GM12878 (cell line): Measurements from ENCODE around the gene TTC19. TPM values are rescaled to one million over a fixed set of nuclear protein-coding genes. Genes with fewer than 3 reads are reported as not detected.

Experiments used
- ASH2L ChIP-seq: fragments of 300-600, 200-600 bp; sonication (generic); IDR thresholded peaks from 2 replicates; pipeline ENCODE4 v1.6.1; 2017; ENCODE audit warnings: low read depth, mild to moderate bottlenecking, borderline replicate concordance
- CEBPB ChIP-seq, 2 experiments: fragments of 150-350 bp in 1 of 2; IDR thresholded peaks; 2 replicates each; pipeline ENCODE4 v1.6.1; 2012 to 2014; ENCODE audit warnings: low read depth in 2 of 2, low read length in 2 of 2, borderline replicate concordance in 1 of 2, inconsistent platforms in 1 of 2
- CREB1 ChIP-seq: IDR thresholded peaks from 2 replicates; pipeline ENCODE4 v1.6.1; 2012; ENCODE audit warnings: low read depth, mild to moderate bottlenecking, inconsistent platforms
- EGR1 ChIP-seq, 2 experiments: IDR thresholded peaks; 1 replicate in 1 of 2; 2 replicates in 1 of 2; pipeline ENCODE4 v1.6.1; 2011 to 2012; ENCODE audit warnings: low read depth in 2 of 2, low read length in 2 of 2, borderline replicate concordance in 1 of 2, mild to moderate bottlenecking in 1 of 2, moderate library complexity in 1 of 2
- GATAD2B ChIP-seq: fragments of 450-650 bp; conservative IDR thresholded peaks from 2 replicates; pipeline ENCODE4 v1.6.1; 2017; ENCODE audit warnings: low read depth, mild to moderate bottlenecking, moderate library complexity
- POU2F2 ChIP-seq: IDR thresholded peaks from 3 replicates; pipeline ENCODE4 v1.6.1; 2011; ENCODE audit warnings: low read depth, mild to moderate bottlenecking, low read length, borderline replicate concordance
- RB1 ChIP-seq: fragments of 450-650 bp; formaldehyde crosslinking; IDR thresholded peaks from 2 replicates; pipeline ENCODE4 v1.6.1; 2017; ENCODE audit warnings: mild to moderate bottlenecking, borderline replicate concordance
- SMAD5 ChIP-seq: IDR thresholded peaks from 2 replicates; pipeline ENCODE4 v1.6.1; 2016; ENCODE audit warnings: antibody characterized with exemption, low read depth
- SP1 ChIP-seq: IDR thresholded peaks from one replicate; pipeline ENCODE4 v1.6.1; 2011; ENCODE audit warnings: low read depth, low read length
- SPI1 ChIP-seq: IDR thresholded peaks from 2 replicates; pipeline ENCODE4 v1.6.1; 2011; ENCODE audit warnings: low read depth, mild to moderate bottlenecking, low read length, moderate library complexity, borderline replicate concordance; ENCODE audit not compliant: insufficient read depth
- SREBF2 ChIP-seq: IDR thresholded peaks from 2 replicates; pipeline ENCODE4 v1.6.1; 2012; ENCODE audit warnings: mild to moderate bottlenecking, low read length
- SRF ChIP-seq, 2 experiments: IDR thresholded peaks; 2 replicates each; pipeline ENCODE4 v1.6.1; 2011; ENCODE audit warnings: low read depth in 2 of 2, low read length in 2 of 2, mild to moderate bottlenecking in 1 of 2, moderate library complexity in 1 of 2
- TARDBP ChIP-seq: IDR thresholded peaks from 2 replicates; pipeline ENCODE4 v1.6.1; 2016; ENCODE audit warnings: borderline replicate concordance
- TBL1XR1 ChIP-seq: IDR thresholded peaks from 2 replicates; pipeline ENCODE4 v1.6.1; 2012; ENCODE audit warnings: low read depth, low read length, improper control_type of control experiment
- ZNF24 ChIP-seq: fragments of 450-650 bp; IDR thresholded peaks from 2 replicates; pipeline ENCODE4 v1.6.1; 2017; ENCODE audit warnings: antibody characterized with exemption, mild to moderate bottlenecking
- polyA plus RNA-seq, 11 experiments: library from polyadenylated mRNA; depleted of rRNA in 4 of 11; unstranded in 6 of 11; stranded (reverse) in 5 of 11; fragments of >200 nt; fragmentation: Nextera tagmentation in 4 of 11; fragmentation: Illumina TruSeq in 1 of 11; extraction: Ambion mirVana in 4 of 11; extraction: Trizol in 1 of 11; gene quantifications; 1 replicate in 1 of 11; 2 replicates in 10 of 11; pipeline versions ENCODE4 v1.2.1 to v1.2.3, GENCODE V29; 2011 to 2016; ENCODE audit warnings: inconsistent platforms in 2 of 11, missing spikeins in 2 of 11, low read depth in 1 of 11
- total RNA-seq, 4 experiments: library from RNA; depleted of rRNA in 3 of 4; stranded (reverse); fragments of >200 nt in 3 of 4; fragmentation: Illumina TruSeq in 1 of 4; extraction: Trizol in 1 of 4; gene quantifications; 2 replicates each; pipeline versions ENCODE4 v1.2.1 to v1.2.3, GENCODE V29; 2013 to 2021
- TF ChIP-seq, protein P1 (sequence below): fragments of 450-650 bp; conservative IDR thresholded peaks from 2 replicates; pipeline ENCODE4 v1.6.1; 2017; ENCODE audit warnings: mild to moderate bottlenecking, moderate library complexity
- TF ChIP-seq, protein P2 (sequence below): IDR thresholded peaks from 2 replicates; pipeline ENCODE4 v1.6.1; 2012; ENCODE audit warnings: low read depth, low read length, improper control_type of control experiment
- TF ChIP-seq, protein P3 (sequence below): fragments of 450-650 bp; IDR thresholded peaks from 2 replicates; pipeline ENCODE4 v1.6.1; 2017; ENCODE audit warnings: low read depth, mild to moderate bottlenecking, moderate library complexity

Gene TTC19
- total and polyA plus RNA-seq, 10 of the 15 experiments (the other 5 are each of a cell fraction or from before 2014, with no cell fraction given), result 5.3 to 29.8 (median 20.1) TPM

DNA sequence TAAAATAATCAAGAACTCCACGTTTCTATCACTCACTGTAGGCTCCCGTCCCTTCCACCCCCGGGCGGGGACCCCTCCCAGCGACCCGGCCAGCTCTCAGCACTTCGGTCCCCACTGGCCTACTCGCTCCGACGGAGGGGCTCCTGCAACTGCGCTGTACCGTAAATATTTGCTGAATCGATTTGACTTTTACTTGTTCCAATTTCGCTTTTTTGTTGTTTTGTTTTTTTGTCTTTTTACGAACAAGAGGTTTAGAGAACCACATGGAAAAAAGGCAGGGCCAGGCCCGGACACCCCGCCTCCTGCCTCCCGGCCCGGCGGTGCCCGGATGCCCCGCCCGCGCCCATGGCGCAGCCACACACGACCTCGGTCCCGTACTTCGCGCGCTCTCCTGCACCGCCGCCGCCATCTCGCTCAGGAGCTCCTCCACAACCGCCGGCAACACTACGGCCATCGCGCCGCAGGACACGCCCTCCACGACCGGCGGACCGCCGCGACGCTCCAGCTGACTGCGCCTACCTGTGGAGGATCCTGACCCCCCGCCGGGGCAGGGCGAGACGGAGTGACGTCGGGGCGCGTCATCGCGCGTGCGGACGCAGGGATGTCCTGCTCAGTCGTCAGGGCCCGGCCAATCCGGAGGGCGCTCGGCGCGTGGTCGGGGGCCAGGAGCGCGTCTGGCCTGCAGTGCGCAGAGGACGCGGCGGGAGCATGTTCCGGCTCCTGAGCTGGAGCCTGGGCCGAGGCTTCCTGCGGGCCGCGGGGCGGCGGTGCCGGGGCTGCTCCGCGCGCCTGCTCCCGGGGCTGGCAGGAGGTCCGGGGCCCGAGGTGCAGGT, at the start of gene TTC19, which contains the start of gene ZSWIM7 (continued):
- TF ChIP-seq CREB1 (peak; percentile 99), SRF (IDR thresholded peaks at IDR 0.05; ENCODE audit: low read depth in 2 of 2, low read length in 2 of 2) (no peak), POU2F2 (peak; percentile 62; the same call in 1 of the 3 replicates), ZNF24 (0 out of 2 replicates have a peak, but pooled peaks have one; percentile 29), EGR1 (IDR thresholded peaks at IDR 0.05; ENCODE audit: borderline replicate concordance in 1 of 2, low read depth in 2 of 2, low read length in 2 of 2) (peak; percentile 28 to 79; a peak in 2 of 3 replicates), RB1 (peak; percentile 54; the same call in 1 of the 2 replicates), ASH2L (0 out of 2 replicates have a peak, but pooled peaks have one; percentile 47), CEBPB (IDR thresholded peaks at IDR 0.05; ENCODE audit: borderline replicate concordance in 1 of 2, low read depth in 2 of 2, low read length in 2 of 2) (no peak), SP1 (peak; percentile 35), GATAD2B (peak; percentile 83), SMAD5 (peak; percentile 52; the same call in 1 of the 2 replicates), SPI1 (0 out of 2 replicates have a peak, but pooled peaks have one; percentile 6), SREBF2 (no peak), TBL1XR1 (0 out of 2 replicates have a peak, but pooled peaks have one; percentile 32), TARDBP (no peak; the same call in 1 of the 2 replicates)
- TF ChIP-seq, protein P1, sequence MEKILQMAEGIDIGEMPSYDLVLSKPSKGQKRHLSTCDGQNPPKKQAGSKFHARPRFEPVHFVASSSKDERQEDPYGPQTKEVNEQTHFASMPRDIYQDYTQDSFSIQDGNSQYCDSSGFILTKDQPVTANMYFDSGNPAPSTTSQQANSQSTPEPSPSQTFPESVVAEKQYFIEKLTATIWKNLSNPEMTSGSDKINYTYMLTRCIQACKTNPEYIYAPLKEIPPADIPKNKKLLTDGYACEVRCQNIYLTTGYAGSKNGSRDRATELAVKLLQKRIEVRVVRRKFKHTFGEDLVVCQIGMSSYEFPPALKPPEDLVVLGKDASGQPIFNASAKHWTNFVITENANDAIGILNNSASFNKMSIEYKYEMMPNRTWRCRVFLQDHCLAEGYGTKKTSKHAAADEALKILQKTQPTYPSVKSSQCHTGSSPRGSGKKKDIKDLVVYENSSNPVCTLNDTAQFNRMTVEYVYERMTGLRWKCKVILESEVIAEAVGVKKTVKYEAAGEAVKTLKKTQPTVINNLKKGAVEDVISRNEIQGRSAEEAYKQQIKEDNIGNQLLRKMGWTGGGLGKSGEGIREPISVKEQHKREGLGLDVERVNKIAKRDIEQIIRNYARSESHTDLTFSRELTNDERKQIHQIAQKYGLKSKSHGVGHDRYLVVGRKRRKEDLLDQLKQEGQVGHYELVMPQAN, result peak; percentile 79; the same call in 1 of the 2 replicates
- TF ChIP-seq, protein P2, sequence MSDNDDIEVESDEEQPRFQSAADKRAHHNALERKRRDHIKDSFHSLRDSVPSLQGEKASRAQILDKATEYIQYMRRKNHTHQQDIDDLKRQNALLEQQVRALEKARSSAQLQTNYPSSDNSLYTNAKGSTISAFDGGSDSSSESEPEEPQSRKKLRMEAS, result peak; percentile 79; the same call in 1 of the 2 replicates
- TF ChIP-seq, protein P3, sequence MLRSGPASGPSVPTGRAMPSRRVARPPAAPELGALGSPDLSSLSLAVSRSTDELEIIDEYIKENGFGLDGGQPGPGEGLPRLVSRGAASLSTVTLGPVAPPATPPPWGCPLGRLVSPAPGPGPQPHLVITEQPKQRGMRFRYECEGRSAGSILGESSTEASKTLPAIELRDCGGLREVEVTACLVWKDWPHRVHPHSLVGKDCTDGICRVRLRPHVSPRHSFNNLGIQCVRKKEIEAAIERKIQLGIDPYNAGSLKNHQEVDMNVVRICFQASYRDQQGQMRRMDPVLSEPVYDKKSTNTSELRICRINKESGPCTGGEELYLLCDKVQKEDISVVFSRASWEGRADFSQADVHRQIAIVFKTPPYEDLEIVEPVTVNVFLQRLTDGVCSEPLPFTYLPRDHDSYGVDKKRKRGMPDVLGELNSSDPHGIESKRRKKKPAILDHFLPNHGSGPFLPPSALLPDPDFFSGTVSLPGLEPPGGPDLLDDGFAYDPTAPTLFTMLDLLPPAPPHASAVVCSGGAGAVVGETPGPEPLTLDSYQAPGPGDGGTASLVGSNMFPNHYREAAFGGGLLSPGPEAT, result no peak
